ACC112 (cell line): ENCODE measurements around the gene NHERF1.

Experiments used
- H2AFZ ChIP-seq: fragments of 200-600 bp; sonication (generic); one replicate; pipeline ENCODE4 v1.6.0; 2017; ENCODE audit warnings: antibody characterized with exemption, low read length; ENCODE audit not compliant: unreplicated experiment
- H3K27ac ChIP-seq: fragments of 200-600 bp; sonication (generic); 2 replicates; pipeline ENCODE4 v1.5.1; 2014; ENCODE audit warnings: low read depth, mild to moderate bottlenecking, antibody characterized with exemption, low read length, moderate library complexity
- H3K27me3 ChIP-seq: fragments of 200-600 bp; sonication (generic); 2 replicates; pipeline ENCODE4 v1.6.1; 2014; ENCODE audit warnings: mild to moderate bottlenecking, antibody characterized with exemption, low read length, moderate library complexity, mixed read lengths; ENCODE audit not compliant: insufficient read depth
- H3K36me3 ChIP-seq: fragments of 200-600 bp; sonication (generic); 2 replicates; pipeline ENCODE4 v1.6.1; 2016; ENCODE audit warnings: mild to moderate bottlenecking, antibody characterized with exemption, low read length, moderate library complexity, mixed read lengths; ENCODE audit not compliant: insufficient read depth
- H3K4me1 ChIP-seq: fragments of 200-600 bp; sonication (generic); one replicate; pipeline ENCODE4 v1.6.1; 2016; ENCODE audit warnings: low read length, mixed read lengths; ENCODE audit not compliant: insufficient read depth, unreplicated experiment, control insufficient read depth
- H3K4me3 ChIP-seq: fragments of 200-600 bp; sonication (generic); 2 replicates; pipeline ENCODE4 v1.5.1; 2014; ENCODE audit warnings: mild to moderate bottlenecking, low read depth, low read length
- H3K79me2 ChIP-seq: fragments of 200-600 bp; sonication (generic); one replicate; pipeline ENCODE4 v1.6.0; 2016; ENCODE audit warnings: low read length; ENCODE audit not compliant: control insufficient read depth, unreplicated experiment, insufficient read depth

The NHERF1 gene

DNA sequence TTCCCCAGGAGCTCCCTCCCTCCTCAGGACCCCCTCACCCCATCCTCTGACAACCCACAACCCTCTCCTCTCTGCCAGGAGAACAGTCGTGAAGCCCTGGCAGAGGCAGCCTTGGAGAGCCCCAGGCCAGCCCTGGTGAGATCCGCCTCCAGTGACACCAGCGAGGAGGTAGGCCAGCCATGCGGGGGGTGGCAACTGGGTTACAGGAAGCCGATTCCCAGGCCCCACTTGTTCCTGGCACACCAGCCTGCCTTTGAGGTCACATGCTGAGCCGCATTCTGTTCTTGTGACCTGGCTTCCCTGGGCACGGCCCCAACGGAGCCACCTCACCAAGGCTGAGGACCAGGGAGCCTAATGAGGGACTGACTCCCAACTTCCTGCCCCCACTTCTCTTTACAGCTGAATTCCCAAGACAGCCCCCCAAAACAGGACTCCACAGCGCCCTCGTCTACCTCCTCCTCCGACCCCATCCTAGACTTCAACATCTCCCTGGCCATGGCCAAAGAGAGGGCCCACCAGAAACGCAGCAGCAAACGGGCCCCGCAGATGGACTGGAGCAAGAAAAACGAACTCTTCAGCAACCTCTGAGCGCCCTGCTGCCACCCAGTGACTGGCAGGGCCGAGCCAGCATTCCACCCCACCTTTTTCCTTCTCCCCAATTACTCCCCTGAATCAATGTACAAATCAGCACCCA is 19.8 kb downstream of the NHERF1 start:
- Histone ChIP-seq H3K4me1 (peaks cover 16% of the 10 kb centered on the region), H2AFZ (no peak overlapping the region), H3K27ac (peak overlapping the region; percentile 49), H3K27me3 (no peaks in the 10 kb centered on the region), H3K79me2 (no peaks in the 10 kb centered on the region), H3K36me3 (peaks cover 9% of the 10 kb centered on the region; the same call in 1 of the 2 replicates), H3K4me3 (no peak overlapping the region)

DNA sequence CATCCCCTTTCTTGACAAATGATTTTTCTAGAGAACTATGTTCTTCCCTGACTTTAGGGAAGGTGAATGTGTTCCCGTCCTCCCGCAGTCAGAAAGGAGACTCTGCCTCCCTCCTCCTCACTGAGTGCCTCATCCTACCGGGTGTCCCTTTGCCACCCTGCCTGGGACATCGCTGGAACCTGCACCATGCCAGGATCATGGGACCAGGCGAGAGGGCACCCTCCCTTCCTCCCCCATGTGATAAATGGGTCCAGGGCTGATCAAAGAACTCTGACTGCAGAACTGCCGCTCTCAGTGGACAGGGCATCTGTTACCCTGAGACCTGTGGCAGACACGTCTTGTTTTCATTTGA is 20.3 kb downstream of the NHERF1 start:
- Histone ChIP-seq H3K79me2 (peaks cover 4% of the 10 kb centered on the region), H3K36me3 (peaks cover 9% of the 10 kb centered on the region; the same call in 1 of the 2 replicates), H3K4me1 (peaks cover 20% of the 10 kb centered on the region), H3K27ac (peak overlapping the region; percentile 49; the same call in 1 of the 2 replicates), H3K27me3 (no peaks in the 10 kb centered on the region), H2AFZ (no peak overlapping the region), H3K4me3 (no peak overlapping the region)

DNA sequence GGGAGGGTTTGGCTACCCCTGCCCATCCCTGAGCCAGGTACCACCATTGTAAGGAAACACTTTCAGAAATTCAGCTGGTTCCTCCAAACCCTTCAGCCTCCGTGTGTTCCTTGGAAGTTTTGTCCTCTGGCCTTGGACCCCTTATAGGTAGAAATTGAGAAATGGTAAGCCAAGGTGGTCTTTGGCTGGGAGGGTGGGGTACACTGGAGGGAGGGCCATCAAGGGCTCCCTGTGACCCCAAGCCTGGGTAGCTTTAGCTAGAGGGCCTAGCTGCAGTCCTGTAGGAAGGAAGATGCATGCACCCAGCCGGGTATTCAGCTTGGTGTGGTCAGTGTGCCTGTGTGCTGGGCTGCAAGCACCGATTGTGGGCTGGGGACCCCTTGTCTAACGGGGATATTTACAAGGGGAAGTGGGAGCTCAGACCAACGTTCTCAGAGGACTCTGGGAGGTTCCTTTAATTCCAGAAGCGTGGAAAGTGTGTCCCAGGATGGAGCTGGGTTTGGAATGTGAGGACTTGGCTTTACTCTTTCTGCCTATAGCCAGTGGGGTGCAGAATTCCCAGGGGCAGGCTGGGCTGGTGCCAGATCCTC is 20.9 kb downstream of the NHERF1 start:
- peaks cover 26% of the 10 kb centered on the region for H3K4me1 ChIP-seq
- H2AFZ ChIP-seq: no peak overlapping the region
- no peak overlapping the region for H3K27ac ChIP-seq
- H3K79me2 ChIP-seq: peaks cover 5% of the 10 kb centered on the region
- peaks cover 9% of the 10 kb centered on the region; the same call in 1 of the 2 replicates for H3K36me3 ChIP-seq
- no peaks in the 10 kb centered on the region for H3K27me3 ChIP-seq
- no peak overlapping the region for H3K4me3 ChIP-seq

DNA sequence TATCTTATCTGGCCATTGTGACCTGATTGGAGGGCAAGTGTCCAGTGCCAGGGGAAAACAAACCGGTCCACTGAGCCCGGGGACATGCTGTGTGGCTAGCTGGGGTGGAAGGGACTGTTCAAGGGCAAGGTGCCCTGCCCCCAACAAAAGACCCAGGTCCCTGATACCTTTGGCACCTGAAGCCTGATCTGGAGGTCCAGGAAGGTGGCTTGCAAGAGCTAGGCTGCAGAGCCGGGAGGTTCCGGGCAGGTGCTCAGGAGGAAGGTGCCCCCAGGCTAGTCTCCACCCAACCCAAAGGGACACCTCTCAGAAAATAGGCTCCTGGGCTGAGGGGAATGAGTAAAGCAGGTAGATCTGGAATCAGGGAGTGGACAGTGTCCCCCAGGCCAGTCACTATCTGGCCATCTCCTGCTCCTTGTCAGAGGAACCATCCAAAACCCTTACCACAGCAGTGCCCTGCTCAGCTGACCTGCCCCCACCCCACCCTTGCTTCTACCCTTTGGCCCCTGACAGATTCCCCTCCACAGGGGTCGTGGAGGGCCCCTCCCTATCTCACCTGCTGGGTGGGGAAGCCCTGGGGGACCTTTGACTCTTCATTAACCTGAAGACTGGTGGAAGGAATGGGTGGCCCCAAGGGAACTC is 21.5 kb downstream of the NHERF1 start:
- peaks cover 26% of the 10 kb centered on the region for H3K4me1 ChIP-seq
- no peak overlapping the region for H2AFZ ChIP-seq
- no peaks in the 10 kb centered on the region for H3K27me3 ChIP-seq
- H3K27ac ChIP-seq: no peak overlapping the region
- no peak overlapping the region for H3K4me3 ChIP-seq
- H3K79me2 ChIP-seq: peaks cover 5% of the 10 kb centered on the region
- peaks cover 9% of the 10 kb centered on the region; the same call in 1 of the 2 replicates for H3K36me3 ChIP-seq

DNA sequence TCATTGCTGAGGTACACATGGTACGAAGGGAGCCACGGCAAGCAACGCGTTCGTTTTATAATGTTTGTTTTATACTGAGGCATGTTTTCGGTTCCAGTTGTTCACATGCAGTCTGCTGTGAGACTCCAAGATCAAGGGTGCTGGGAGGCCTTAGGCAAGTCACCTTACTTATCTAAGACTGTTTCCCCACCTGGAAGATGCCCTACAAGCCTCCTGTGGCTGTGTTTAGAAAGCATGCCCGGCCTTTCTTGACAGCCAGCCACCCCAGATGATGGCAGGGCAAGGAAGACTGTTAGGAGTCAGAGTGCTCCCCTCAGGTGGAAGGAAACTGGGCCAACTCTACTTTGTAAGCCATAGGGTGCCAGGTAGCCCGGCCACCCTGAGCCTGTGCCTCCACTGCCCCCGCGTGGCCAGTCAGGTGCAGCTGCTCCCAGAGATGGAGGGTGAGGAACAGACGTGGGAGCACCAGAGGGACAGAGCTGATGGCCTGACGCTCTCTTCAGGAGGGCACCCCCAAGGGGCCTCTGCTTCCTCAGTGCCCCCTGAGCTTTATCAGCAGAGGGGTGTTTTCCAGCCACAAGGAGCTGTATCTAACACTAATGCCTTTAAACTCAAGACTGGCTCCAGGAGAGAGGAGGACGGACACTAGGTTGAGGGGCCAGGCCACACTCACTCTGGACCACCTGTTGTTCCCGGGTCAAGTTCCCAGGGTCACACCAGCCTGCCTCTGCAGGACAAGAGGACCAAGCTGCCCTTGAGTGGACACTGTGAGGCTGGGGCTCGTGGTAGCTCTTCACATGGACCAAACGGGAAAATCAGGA is 22.3 kb downstream of the NHERF1 start:
- peaks cover 26% of the 10 kb centered on the region for H3K4me1 ChIP-seq
- no peaks in the 10 kb centered on the region for H3K27me3 ChIP-seq
- no peak overlapping the region for H2AFZ ChIP-seq
- H3K36me3 ChIP-seq: peaks cover 9% of the 10 kb centered on the region; the same call in 1 of the 2 replicates
- peaks cover 11% of the 10 kb centered on the region for H3K79me2 ChIP-seq
- H3K27ac ChIP-seq: no peak overlapping the region
- H3K4me3 ChIP-seq: no peak overlapping the region

DNA sequence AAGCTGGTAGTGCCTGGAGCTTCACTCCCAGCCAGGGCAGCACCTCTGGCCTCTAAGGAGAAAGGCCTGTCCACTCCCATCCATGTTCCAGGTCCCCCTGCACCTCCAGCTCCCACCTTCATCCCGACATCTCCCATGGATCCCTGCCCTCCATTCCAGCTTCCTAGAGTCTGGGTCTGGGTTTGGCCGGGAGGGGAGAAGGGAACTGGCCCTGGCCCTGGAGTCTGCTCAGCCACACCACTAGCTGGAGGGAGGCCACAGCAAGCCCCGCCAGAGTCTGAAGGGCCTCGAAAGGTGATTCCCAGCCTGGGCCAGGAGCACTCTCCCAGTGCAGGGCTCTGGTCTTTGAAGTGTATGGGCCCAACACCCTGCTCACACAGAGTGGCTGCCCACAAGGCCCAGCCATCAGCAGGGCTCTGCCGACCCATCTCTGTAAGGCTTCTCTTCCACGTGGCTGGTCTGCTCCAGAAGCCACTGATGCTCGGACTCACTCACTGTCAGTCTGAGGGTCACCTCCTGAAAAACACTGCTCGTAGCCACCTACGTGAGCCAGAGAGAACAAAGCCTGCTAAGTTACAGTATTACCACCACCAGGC is 23.0 kb downstream of the NHERF1 start:
- Histone ChIP-seq H3K36me3 (peaks cover 9% of the 10 kb centered on the region; the same call in 1 of the 2 replicates), H2AFZ (no peak overlapping the region), H3K4me1 (peaks cover 26% of the 10 kb centered on the region), H3K4me3 (no peak overlapping the region), H3K79me2 (peaks cover 15% of the 10 kb centered on the region), H3K27ac (no peak overlapping the region), H3K27me3 (no peaks in the 10 kb centered on the region)

DNA sequence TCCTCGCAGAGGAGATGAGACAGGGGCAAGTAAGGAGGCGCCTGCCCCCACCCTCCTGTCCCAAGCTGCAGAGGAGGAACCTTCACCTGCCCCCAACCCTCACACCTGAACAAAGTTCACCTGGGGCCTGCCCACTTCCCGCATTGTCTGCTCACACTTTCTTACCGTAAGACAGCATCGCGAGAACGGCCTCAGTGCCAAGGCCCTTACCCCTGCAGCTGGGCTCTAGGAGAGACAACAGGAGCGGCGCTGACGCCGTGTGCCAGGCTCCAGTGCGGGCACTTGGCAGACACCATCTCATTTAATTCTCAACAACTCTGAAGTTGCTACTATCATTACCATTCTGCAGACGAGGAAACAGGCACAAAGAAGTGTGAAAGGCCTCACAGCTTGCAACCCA is 23.6 kb downstream of the NHERF1 start:
- Histone ChIP-seq H3K4me3 (no peak overlapping the region), H3K36me3 (peaks cover 9% of the 10 kb centered on the region; the same call in 1 of the 2 replicates), H3K27me3 (no peaks in the 10 kb centered on the region), H3K4me1 (peaks cover 28% of the 10 kb centered on the region), H2AFZ (no peak overlapping the region), H3K79me2 (peaks cover 21% of the 10 kb centered on the region), H3K27ac (no peak overlapping the region)

DNA sequence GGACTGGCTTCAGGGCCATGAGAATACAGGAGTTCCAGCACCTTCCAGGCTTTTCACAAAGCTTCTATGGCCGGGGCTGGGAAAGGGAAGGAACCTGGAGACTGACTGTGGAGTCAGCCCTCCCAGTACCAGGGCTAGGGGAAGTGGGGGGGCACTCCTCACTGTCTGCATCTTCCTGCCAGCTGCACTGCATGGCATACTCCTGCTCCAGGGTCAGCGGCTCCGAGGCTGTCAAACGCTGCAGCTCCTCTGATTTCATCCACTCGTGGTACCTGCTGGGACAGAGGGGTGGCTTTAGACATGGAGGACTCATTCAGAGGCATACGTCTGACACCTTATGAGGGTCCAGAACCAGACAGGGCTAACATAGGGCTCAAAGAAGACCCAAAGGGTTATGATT is 25.0 kb downstream of the NHERF1 start:
- H3K27ac ChIP-seq: no peak overlapping the region
- no peaks in the 10 kb centered on the region for H3K27me3 ChIP-seq
- H3K79me2 ChIP-seq: peaks cover 33% of the 10 kb centered on the region
- H2AFZ ChIP-seq: no peak overlapping the region
- H3K36me3 ChIP-seq: peaks cover 9% of the 10 kb centered on the region; the same call in 1 of the 2 replicates
- no peak overlapping the region for H3K4me3 ChIP-seq
- H3K4me1 ChIP-seq: peaks cover 26% of the 10 kb centered on the region

DNA sequence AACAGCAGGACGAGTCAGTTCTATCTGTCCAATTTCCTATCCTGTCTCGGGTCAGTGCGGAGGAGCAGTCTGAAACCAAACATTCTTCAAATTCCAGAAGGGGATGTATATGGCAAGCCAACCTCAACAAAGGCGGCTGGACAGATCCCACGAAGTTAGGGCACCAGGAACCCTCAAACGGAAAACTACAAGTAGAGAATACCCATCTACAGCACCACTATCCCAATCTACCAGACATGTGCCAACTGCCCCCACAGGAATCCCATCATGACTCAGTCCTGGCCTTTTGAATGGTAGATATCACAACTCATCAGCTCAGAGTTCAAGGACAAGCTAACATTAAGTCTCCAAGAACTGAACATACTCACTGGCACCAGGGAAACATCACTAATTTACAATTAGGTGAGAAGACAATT is 25.5 kb downstream of the NHERF1 start:
- peaks cover 9% of the 10 kb centered on the region; the same call in 1 of the 2 replicates for H3K36me3 ChIP-seq
- H3K79me2 ChIP-seq: peaks cover 33% of the 10 kb centered on the region
- no peak overlapping the region for H3K27ac ChIP-seq
- no peak overlapping the region for H3K4me3 ChIP-seq
- no peak overlapping the region for H2AFZ ChIP-seq
- H3K4me1 ChIP-seq: peaks cover 26% of the 10 kb centered on the region
- no peaks in the 10 kb centered on the region for H3K27me3 ChIP-seq
